ENCODE data around the gene HOXC9.

DNA sequence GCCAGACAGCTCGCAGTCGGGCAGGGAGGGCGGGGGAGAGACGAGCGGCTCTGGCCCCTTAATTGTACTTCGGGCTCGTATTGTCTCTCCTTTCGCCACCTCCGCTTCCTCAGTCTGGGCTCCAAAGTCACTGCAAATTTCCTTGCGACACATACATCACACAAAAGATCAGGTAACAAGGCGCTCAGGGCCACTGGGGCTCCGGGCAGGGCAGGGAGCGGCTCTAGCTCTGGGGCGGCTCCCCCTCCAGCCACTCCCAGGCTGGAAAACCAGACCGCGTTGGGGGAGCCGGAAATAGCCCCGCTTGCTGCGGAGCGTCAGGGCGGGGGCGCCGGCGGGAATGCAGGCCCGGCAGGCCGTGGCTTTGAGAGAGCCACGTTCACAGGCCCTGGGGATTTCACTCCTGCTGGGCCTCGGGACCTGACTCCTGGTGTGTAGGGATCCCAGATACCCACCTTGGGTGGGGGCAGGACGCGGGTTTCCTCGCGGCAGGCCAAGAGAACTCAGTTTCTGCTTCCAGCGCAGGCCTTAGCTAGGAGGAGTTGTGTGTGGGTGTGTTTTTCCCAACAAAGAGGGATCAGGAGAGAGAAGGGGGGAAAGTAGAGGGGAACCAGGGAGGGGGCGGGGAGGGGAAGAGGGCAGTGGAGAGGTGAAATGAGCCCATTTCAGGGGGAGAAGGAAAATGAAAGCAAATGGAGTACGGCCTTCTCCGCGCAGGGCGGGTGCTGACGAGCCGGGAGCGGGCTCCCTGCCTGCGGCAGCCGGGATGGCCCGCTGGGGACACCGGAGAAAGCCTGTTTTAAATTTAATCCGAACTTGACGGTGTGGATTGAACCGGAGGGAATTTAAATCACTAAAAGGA is 4.4 kb upstream of the HOXC9 start:
- TF ChIP-seq MEIS1 (CRISPR knock-in tag; IDR thresholded peaks at IDR 0.05; ENCODE audit: borderline replicate concordance) = no peak
- TF ChIP-seq ZBTB7A (tag by site-specific recombination; IDR thresholded peaks at IDR 0.05; ENCODE audit: low read depth) = peak; percentile 29; the same call in 1 of the 2 replicates
- TF ChIP-seq, protein P1, sequence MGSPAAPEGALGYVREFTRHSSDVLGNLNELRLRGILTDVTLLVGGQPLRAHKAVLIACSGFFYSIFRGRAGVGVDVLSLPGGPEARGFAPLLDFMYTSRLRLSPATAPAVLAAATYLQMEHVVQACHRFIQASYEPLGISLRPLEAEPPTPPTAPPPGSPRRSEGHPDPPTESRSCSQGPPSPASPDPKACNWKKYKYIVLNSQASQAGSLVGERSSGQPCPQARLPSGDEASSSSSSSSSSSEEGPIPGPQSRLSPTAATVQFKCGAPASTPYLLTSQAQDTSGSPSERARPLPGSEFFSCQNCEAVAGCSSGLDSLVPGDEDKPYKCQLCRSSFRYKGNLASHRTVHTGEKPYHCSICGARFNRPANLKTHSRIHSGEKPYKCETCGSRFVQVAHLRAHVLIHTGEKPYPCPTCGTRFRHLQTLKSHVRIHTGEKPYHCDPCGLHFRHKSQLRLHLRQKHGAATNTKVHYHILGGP (tag by site-specific recombination; IDR thresholded peaks at IDR 0.05) = no peak
- TF ChIP-seq, protein P2, sequence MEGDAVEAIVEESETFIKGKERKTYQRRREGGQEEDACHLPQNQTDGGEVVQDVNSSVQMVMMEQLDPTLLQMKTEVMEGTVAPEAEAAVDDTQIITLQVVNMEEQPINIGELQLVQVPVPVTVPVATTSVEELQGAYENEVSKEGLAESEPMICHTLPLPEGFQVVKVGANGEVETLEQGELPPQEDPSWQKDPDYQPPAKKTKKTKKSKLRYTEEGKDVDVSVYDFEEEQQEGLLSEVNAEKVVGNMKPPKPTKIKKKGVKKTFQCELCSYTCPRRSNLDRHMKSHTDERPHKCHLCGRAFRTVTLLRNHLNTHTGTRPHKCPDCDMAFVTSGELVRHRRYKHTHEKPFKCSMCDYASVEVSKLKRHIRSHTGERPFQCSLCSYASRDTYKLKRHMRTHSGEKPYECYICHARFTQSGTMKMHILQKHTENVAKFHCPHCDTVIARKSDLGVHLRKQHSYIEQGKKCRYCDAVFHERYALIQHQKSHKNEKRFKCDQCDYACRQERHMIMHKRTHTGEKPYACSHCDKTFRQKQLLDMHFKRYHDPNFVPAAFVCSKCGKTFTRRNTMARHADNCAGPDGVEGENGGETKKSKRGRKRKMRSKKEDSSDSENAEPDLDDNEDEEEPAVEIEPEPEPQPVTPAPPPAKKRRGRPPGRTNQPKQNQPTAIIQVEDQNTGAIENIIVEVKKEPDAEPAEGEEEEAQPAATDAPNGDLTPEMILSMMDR (tag by site-specific recombination; IDR thresholded peaks at IDR 0.05) = no peak
- TF ChIP-seq TCF7L2 (IDR thresholded peaks at IDR 0.05; ENCODE audit: borderline replicate concordance, low read depth, low read length) = no peak
- no peak for TF ChIP-seq YY1 (tag by site-specific recombination; IDR thresholded peaks at IDR 0.05)
- no peak for TF ChIP-seq ZNF416 (tag by site-specific recombination; IDR thresholded peaks at IDR 0.05)
- TF ChIP-seq ZNF311 (tag by site-specific recombination; IDR thresholded peaks at IDR 0.05; ENCODE audit: borderline replicate concordance) = no peak

All from HEK293 (cell line).